ENCODE data around the gene RASA3.

RASA3 gene

GRCh38 chr13:113952151-113952982 lies 180.1 kb downstream of the RASA3 start:
- DNase-seq: no peak
- peaks cover 35% of the 10 kb centered on the region for H3K4me1 Mint-ChIP-seq
- H3K4me3 Mint-ChIP-seq: no peak overlapping the region
- no peaks in the 10 kb centered on the region for H3K27me3 Mint-ChIP-seq
- ATAC-seq: peak; percentile 16
- peaks cover 6 to 23% of the 10 kb centered on the region in 2 donors for H3K9me3 Mint-ChIP-seq
- peak overlapping the region in 1 of 2 donors; percentile 50 for H3K27ac Mint-ChIP-seq

GRCh38 chr13:113951246-113951999 lies 181.0 kb downstream of the RASA3 start:
- Mint-ChIP-seq H3K4me1 (peaks cover 42% of the 10 kb centered on the region), H3K9me3 (peaks cover 6 to 21% of the 10 kb centered on the region in 2 donors), H3K27me3 (no peaks in the 10 kb centered on the region), H3K4me3 (peak overlapping the region in 1 of 2 donors; percentile 52), H3K27ac (peak overlapping the region in 1 of 2 donors; percentile 59)
- DNase-seq (peak; percentile 50 to 66), ATAC-seq (peak; percentile 83)

- peaks cover under 1 to 14% of the 10 kb centered on the region in 2 donors for H3K9me3 Mint-ChIP-seq
- no peak overlapping the region for H3K4me3 Mint-ChIP-seq
These were observed 181.8 kb downstream of the RASA3 start for GRCh38 chr13:113950451-113951245.

GRCh38 chr13:113949546-113949945 lies 182.9 kb downstream of the RASA3 start:
- no peak overlapping the region for H3K4me3 Mint-ChIP-seq
- peak overlapping the region in 1 of 2 donors; percentile 19 for H3K27ac Mint-ChIP-seq
- ATAC-seq (no peak), DNase-seq (no peak)
- peaks cover 0 to 3% of the 10 kb centered on the region in 2 donors for H3K9me3 Mint-ChIP-seq
- H3K27me3 Mint-ChIP-seq: no peaks in the 10 kb centered on the region
- H3K4me1 Mint-ChIP-seq: peaks cover 39% of the 10 kb centered on the region

More at GRCh38 chr13:113950451-113951245, 181.8 kb downstream of the RASA3 start:
- DNase-seq (no peak), ATAC-seq (peak; percentile 51)
- peaks cover 45% of the 10 kb centered on the region for H3K4me1 Mint-ChIP-seq
- no peaks in the 10 kb centered on the region for H3K27me3 Mint-ChIP-seq
- H3K27ac Mint-ChIP-seq: peak overlapping the region in 1 of 2 donors; percentile 85

- H3K27me3 Mint-ChIP-seq: no peaks in the 10 kb centered on the region
- ATAC-seq: no peak
- DNase-seq: no peak
- H3K27ac Mint-ChIP-seq: peak overlapping the region in 1 of 2 donors; percentile 42
- peaks cover 37% of the 10 kb centered on the region for H3K4me1 Mint-ChIP-seq
- H3K9me3 Mint-ChIP-seq: no peaks in the 10 kb centered on the region
- no peak overlapping the region for H3K4me3 Mint-ChIP-seq
These were observed 184.2 kb downstream of the RASA3 start for GRCh38 chr13:113948034-113948742.

- ATAC-seq (no peak), DNase-seq (no peak)
- Mint-ChIP-seq H3K9me3 (no peaks in the 10 kb centered on the region), H3K27ac (peak overlapping the region in 1 of 2 donors; percentile 77), H3K27me3 (no peaks in the 10 kb centered on the region), H3K4me1 (peaks cover 37% of the 10 kb centered on the region), H3K4me3 (no peak overlapping the region)
These were observed 185.0 kb downstream of the RASA3 start for GRCh38 chr13:113947311-113948033.

- ATAC-seq: no peak
- Mint-ChIP-seq H3K4me3 (no peak overlapping the region), H3K4me1 (peaks cover 34% of the 10 kb centered on the region), H3K9me3 (no peaks in the 10 kb centered on the region), H3K27me3 (no peaks in the 10 kb centered on the region), H3K27ac (peak overlapping the region; percentile 33 to 96)
- no peak for DNase-seq
These were observed 185.8 kb downstream of the RASA3 start for GRCh38 chr13:113946409-113947181.

- Mint-ChIP-seq H3K4me3 (no peak overlapping the region), H3K27me3 (no peaks in the 10 kb centered on the region), H3K27ac (peak overlapping the region in 1 of 2 donors; percentile 96), H3K9me3 (no peaks in the 10 kb centered on the region), H3K4me1 (peaks cover 28% of the 10 kb centered on the region)
- DNase-seq (no peak), ATAC-seq (no peak)
These were observed 186.5 kb downstream of the RASA3 start for GRCh38 chr13:113945857-113946408.

- DNase-seq: no peak
- no peaks in the 10 kb centered on the region for H3K9me3 Mint-ChIP-seq
- ATAC-seq: no peak
- H3K4me1 Mint-ChIP-seq: peaks cover 22% of the 10 kb centered on the region
- peak overlapping the region in 1 of 2 donors; percentile 81 for H3K27ac Mint-ChIP-seq
- no peak overlapping the region for H3K4me3 Mint-ChIP-seq
- H3K27me3 Mint-ChIP-seq: no peaks in the 10 kb centered on the region
These were observed 188.4 kb downstream of the RASA3 start for GRCh38 chr13:113943821-113944565.

- Mint-ChIP-seq H3K9me3 (no peaks in the 10 kb centered on the region), H3K4me1 (peaks cover 12% of the 10 kb centered on the region), H3K27me3 (no peaks in the 10 kb centered on the region), H3K4me3 (no peak overlapping the region), H3K27ac (no peak overlapping the region)
- no peak for ATAC-seq
- no peak for DNase-seq
These were observed 189.8 kb downstream of the RASA3 start for GRCh38 chr13:113942591-113943103.

- H3K4me1 Mint-ChIP-seq: peaks cover 6% of the 10 kb centered on the region
- ATAC-seq (no peak), DNase-seq (no peak)
- peak overlapping the region; percentile 52 to 93 for H3K27ac Mint-ChIP-seq
- H3K4me3 Mint-ChIP-seq: no peak overlapping the region
- no peaks in the 10 kb centered on the region for H3K9me3 Mint-ChIP-seq
- H3K27me3 Mint-ChIP-seq: no peaks in the 10 kb centered on the region
These were observed 190.7 kb downstream of the RASA3 start for GRCh38 chr13:113941571-113942191.

- no peak for DNase-seq
- H3K27ac Mint-ChIP-seq: peak overlapping the region in 1 of 2 donors; percentile 71
- H3K9me3 Mint-ChIP-seq: no peaks in the 10 kb centered on the region
- ATAC-seq: peak; percentile 13
- no peaks in the 10 kb centered on the region for H3K27me3 Mint-ChIP-seq
- no peak overlapping the region for H3K4me3 Mint-ChIP-seq
- H3K4me1 Mint-ChIP-seq: no peaks in the 10 kb centered on the region
These were observed 192.5 kb downstream of the RASA3 start for GRCh38 chr13:113939944-113940297.
